Frontal cortex (tissue), 4 donors: Measurements from ENCODE around the gene TPST1. TPM values are rescaled to one million over a fixed set of nuclear protein-coding genes. Genes with fewer than 3 reads are reported as not detected.

Experiments used
- DNase-seq, 2 donors: peaks; one replicate each; pipeline ENCODE4 v3.0.0; 2012; ENCODE audit warnings: low spot score in 2 of 2
- FAIRE-seq: peaks from 2 replicates; lab custom pipeline; 2012; peaks lifted over from hg19 to GRCh38; lab: Jason Lieb, UNC
- total RNA-seq: library from RNA; depleted of rRNA; stranded (reverse); fragments of >200 nt; gene quantifications from one replicate; pipeline ENCODE4 v1.2.3, GENCODE V29; 2014
- donor health status: control.
- donor health status: control.
- donor health status: control.

TPST1 gene
- total RNA-seq, 1 donor from 2014 or later = 104 TPM

GRCh38 chr7:66233638-66234037 is 28.5 kb downstream of the TPST1 start:
- DNase-seq = no peak
- no peak for FAIRE-seq

- FAIRE-seq (no peak), DNase-seq (no peak)
Observed at GRCh38 chr7:66236713-66237303, 31.7 kb downstream of the TPST1 start.

DNA sequence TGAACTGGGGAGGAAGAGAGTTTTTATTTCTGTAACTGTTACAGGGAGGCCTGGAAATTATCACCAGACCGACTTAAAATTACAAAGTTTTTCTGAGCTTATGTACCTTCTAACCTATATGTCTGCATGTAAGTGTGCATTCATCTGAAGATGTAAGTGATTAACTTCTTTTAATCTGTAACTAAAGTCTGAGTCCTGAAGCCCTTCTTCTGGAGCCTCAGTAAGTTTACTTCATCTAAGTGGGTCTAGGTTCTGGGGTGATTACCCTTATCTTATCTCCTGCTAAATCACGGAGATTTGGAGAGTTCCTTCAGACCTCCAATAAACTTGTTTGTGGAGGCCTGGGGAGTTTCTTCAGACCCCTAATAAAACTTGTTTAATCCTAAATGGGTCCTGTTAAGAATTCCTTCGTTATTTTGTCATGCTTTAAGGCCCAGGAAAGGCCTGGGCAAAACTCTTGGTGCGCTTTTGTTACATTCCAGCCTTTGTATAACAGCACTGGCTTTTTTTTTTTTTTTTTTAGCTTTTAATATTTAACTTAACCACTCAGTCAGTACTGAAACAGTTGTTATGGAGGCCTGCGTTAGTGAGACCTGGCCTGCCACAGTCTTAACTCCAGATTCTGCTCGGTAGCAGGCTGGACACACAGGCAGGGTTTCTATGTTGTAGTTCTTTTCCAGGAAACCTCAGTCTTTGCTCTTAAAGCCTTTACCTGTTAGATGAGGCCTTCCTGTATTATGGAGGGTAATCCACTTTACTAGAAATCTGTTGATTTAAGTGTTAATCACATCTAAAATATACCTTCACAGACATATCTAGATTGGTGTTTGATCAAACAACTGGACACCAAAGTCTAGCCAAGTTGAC is 33.0 kb downstream of the TPST1 start:
- FAIRE-seq = no peak

DNA sequence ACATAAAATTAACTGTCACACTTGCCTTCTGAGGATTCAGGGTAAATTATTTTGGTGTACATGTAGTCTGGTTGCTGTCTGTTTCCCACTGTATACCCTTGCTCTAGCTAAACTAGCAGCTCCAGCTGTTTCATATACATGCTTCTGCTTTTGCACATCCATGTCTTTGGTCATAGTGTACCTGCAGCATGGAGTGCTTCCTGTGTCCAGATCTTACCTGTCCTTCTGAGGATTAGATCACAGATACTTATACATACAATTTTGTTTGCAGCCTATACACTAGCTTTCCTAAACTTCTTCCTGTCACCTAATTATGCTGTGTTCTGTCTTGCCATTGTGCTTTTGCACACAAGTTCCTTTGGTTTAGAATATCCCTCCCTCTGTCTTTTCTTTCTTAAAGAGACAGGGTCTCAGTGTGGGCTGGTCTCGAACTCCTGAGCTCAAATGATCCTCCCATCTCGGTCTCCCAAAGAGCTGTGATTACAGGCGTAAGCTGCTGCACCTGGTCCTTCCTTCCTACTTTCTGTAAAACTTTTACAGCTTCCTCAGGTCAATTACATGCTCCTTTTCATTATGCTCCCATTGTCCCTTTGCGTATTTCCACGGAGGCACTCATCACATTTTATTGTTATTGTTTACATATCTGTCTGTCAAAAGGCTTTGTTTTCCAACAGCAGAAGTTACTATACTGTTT is 33.8 kb downstream of the TPST1 start:
- no peak for FAIRE-seq
- DNase-seq = no peak

More for the DNA sequence above, 33.0 kb downstream of the TPST1 start:
- DNase-seq = no peak

GRCh38 chr7:66239467-66239856 is 34.3 kb downstream of the TPST1 start:
- DNase-seq = no peak
- FAIRE-seq = no peak

- no peak for DNase-seq
- FAIRE-seq = no peak
Observed at GRCh38 chr7:66245008-66245407, 39.9 kb downstream of the TPST1 start.

DNA sequence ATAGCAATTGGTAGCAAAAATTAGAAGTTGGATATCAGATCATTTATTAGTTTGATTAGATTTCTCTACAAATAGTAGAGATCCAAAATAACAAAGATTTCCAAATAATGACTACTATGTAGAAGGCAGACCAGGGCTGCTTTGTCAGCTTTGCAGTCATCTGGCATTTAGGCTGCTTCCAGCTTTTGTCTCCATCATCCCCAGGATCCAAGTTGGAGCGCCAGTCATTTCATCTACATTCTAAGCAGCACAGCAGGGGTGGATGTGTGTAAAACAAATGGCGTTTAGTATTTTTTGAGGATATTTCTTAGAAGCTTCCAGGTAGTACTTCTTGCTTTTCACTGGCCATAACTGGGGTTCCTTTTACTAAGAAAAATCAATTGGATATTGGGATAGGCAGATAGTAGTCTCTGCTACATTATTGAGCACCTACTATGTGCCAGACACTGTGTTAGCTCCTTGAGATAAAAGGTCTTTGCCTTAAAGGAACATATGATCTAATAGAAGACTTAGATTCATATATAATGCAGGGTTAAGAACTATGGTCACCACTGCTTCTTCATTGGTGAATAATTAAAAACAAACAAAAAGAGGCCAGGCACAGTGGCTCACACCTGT is 41.5 kb downstream of the TPST1 start:
- no peak for DNase-seq
- FAIRE-seq = no peak

GRCh38 chr7:66247380-66248078 is 42.4 kb downstream of the TPST1 start:
- FAIRE-seq = no peak

GRCh38 chr7:66250711-66251110 is 45.6 kb downstream of the TPST1 start:
- FAIRE-seq (no peak), DNase-seq (no peak)

More at GRCh38 chr7:66247380-66248078, 42.4 kb downstream of the TPST1 start:
- DNase-seq = no peak

GRCh38 chr7:66255534-66256100 is 50.5 kb downstream of the TPST1 start:
- FAIRE-seq (no peak), DNase-seq (no peak)

GRCh38 chr7:66256281-66256680 is 51.1 kb downstream of the TPST1 start:
- FAIRE-seq (no peak), DNase-seq (no peak)

DNA sequence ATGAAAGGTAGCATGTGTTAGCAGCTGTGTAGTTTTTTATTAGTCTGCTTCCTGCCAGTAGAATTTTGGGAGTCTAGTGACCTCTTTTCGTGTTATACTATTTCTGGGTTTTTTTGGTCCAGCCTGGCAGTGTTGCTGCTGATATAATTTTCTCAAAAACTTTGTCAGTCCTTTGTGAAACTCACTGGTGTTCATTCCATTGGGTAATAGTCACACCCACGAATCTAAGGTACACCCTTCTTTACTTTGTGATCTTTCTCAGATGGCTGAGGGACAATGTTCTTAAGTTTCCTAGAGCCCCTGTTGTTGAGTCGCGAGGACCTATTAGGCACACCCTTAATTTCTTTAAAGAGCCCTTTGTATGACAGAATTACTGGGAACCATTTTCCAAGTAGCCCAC is 52.3 kb downstream of the TPST1 start:
- no peak for DNase-seq
- no peak for FAIRE-seq

DNA sequence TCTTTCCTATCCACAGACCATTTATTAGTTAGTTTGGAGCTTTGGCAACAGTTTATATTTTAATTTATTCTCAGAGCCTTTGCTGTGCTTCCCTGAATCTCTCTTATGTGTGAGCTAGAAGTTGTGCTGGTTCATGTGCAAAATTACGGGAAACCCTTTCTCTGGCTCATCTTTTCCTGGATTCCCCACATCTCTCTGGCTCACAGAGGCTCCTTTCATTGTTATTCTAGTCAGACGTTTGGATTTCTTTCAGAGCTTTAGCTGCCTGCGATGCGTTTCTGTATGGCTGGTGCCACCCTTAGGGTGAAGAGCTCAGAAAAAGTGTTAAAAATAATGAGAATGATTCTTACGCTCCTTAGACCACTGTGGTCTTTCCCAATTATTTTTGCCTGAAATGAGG is 53.3 kb downstream of the TPST1 start:
- FAIRE-seq = no peak
- DNase-seq = peak in 1 of 2 donors; percentile 17

GRCh38 chr7:66261941-66262340 is 56.8 kb downstream of the TPST1 start:
- DNase-seq = no peak
- FAIRE-seq = no peak

- FAIRE-seq = no peak
Observed at GRCh38 chr7:66263936-66264335, 58.8 kb downstream of the TPST1 start.

DNA sequence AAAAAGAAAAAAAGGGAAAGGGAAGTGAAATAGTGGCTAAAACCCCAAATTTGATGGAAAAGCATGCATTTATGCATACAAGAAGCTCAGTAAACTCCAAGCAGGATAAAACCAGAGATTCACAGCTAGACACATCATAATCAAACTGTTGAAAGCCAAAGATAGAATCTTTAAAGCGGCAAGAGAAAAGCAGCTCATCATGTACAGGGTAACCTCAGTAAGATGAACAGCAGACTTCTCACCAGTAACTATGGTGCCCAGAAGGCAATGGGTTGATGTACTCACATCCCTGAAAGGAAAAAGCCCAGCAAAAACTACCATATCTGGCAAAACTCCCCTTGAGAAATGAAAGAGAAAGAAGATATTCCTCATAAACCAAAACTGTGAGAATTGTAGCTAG is 60.4 kb downstream of the TPST1 start:
- FAIRE-seq = no peak
- no peak for DNase-seq

More at GRCh38 chr7:66263936-66264335, 58.8 kb downstream of the TPST1 start:
- DNase-seq = no peak

DNA sequence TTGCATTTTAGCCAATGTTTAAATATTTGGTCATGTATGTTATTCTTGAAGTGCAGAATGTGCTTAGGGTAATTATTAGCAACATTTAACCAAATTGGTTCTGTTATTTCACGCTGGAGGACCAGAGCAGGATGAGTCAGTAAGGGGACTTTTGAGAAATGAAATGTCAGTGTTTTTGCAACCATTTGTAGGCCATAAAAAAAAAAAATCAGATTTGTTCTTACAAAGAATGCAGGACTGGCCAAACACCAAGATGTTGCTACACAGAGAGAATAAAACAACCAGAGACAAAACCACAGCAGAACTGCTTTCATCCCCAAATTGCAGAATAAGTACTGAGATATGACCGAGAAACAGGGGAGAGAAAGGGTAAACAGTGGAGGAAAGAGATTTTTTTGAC is 62.1 kb downstream of the TPST1 start:
- FAIRE-seq = no peak
- DNase-seq = no peak

DNA sequence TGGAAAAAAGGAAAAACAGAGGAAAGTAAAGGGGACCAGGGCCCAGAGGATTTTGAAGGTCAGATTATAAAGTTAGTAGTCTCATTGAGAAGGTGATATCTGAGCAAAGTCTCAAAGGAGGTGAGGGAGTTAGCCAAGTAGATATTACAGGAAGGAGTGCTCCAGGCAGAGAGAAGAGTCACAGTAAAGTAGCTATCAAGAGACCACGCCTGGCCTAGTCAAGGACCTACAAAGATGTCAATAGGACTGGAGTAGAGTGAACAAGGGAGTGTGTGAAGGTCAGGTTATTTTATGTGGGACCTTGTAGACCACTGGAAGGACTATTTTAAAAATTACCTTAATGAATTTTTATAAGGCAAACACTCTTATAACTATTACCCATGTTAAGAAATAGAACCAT is 64.8 kb downstream of the TPST1 start:
- no peak for DNase-seq
- no peak for FAIRE-seq

- DNase-seq = no peak
- no peak for FAIRE-seq
Observed at GRCh38 chr7:66272321-66272720, 67.2 kb downstream of the TPST1 start.
